Measurements from ENCODE around the gene RNLS. TPM values are rescaled to one million over a fixed set of nuclear protein-coding genes. Genes with fewer than 3 reads are reported as not detected.

Gene RNLS
- total RNA-seq, 1 experiment from 2014 or later: not detected

GRCh38 chr10:88299787-88300186, 283.3 kb downstream of the RNLS start (continued):
- no peak for TF ChIP-seq SIN3A (IDR thresholded peaks at IDR 0.05; ENCODE audit: low read depth)
- no peak for TF ChIP-seq EGR1 (IDR thresholded peaks at IDR 0.05; ENCODE audit: low read depth)
- no peak for TF ChIP-seq EZH2 (IDR thresholded peaks at IDR 0.05)
- TF ChIP-seq, protein P1, sequence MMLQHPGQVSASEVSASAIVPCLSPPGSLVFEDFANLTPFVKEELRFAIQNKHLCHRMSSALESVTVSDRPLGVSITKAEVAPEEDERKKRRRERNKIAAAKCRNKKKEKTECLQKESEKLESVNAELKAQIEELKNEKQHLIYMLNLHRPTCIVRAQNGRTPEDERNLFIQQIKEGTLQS (IDR thresholded peaks at IDR 0.05): no peak
- TF ChIP-seq SP1 (IDR thresholded peaks at IDR 0.05; ENCODE audit: low read depth): no peak

DNA sequence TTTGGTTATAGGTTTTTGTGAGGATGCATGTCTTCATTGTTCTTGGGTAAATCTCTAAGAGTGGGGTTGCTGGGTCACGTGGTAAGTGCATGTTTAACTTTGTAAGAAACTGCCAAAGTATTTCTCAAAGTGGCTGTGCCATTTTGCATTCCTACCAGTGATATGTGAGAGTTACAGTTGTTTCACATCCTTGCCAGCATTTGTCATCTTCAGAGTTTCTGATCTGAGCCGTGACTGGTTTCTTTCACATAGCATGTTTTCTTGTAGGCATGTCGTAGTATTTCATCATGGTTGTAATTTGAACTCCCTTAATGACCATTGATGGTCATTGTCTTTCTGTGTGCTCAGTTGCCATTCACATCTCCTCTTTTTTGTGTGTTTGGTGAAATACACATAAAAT, 286.0 kb downstream of the RNLS start:
- CTCF ChIA-PET: no interaction called here
- ATAC-seq (no peak), DNase-seq (ENCODE audit: low read depth, low spot score) (no peak)
- Histone ChIP-seq H3K9me2 (ENCODE audit: insufficient read depth) (no peaks in the 10 kb centered on the region), H4K20me1 (ENCODE audit: insufficient read depth) (no peaks in the 10 kb centered on the region), H3K4me1 (ENCODE audit: control insufficient read depth in 1 of 2, insufficient read depth in 2 of 2, low read length in 2 of 2) (no peaks in the 10 kb centered on the region), H3K27ac (ENCODE audit: low read depth, low read length) (no peak overlapping the region), H3K79me2 (ENCODE audit: insufficient read depth, low read length) (no peaks in the 10 kb centered on the region), H3K9ac (ENCODE audit: low read length) (no peak overlapping the region), H3K27me3 (ENCODE audit: insufficient read depth, low read length) (no peaks in the 10 kb centered on the region), H3K9me3 (ENCODE audit: control insufficient read depth in 1 of 2, insufficient read depth in 1 of 2, low read depth in 1 of 2, low read length in 2 of 2) (no peaks in the 10 kb centered on the region), H3K4me2 (ENCODE audit: low read length) (no peak overlapping the region), H3K4me3 (replicated peaks in 1 of 2; ENCODE audit: low read depth in 1 of 2, low read length in 2 of 2) (no peak overlapping the region), H2AFZ (ENCODE audit: low read depth, low read length, poor library complexity, severe bottlenecking) (no peak overlapping the region), H3K36me3 (ENCODE audit: control insufficient read depth in 1 of 2, insufficient read depth in 2 of 2, low read length in 2 of 2) (no peaks in the 10 kb centered on the region)
- intact Hi-C loops (cut with micrococcal nuclease): no loop called here
- TF ChIP-seq CEBPB (IDR thresholded peaks at IDR 0.05; ENCODE audit: low read depth) (0 out of 2 replicates have a peak, but pooled peaks have one; percentile 24), ELF1 (IDR thresholded peaks at IDR 0.05; ENCODE audit: borderline replicate concordance, low read depth) (no peak)
- BruUV-seq (replicated peaks): no TSS peak
- RAD21 ChIA-PET (ENCODE audit: low non-redundant PET in 1 of 2, low total read pairs in 2 of 2, uncharacterized antibody in 2 of 2, unreplicated experiment in 2 of 2): no interaction called here
- POLR2A ChIA-PET: no interaction called here

- Histone ChIP-seq H2AFZ (ENCODE audit: low read depth, low read length, poor library complexity, severe bottlenecking) (no peak overlapping the region), H3K9ac (ENCODE audit: low read length) (no peak overlapping the region), H3K79me2 (ENCODE audit: insufficient read depth, low read length) (no peaks in the 10 kb centered on the region), H3K9me3 (ENCODE audit: control insufficient read depth in 1 of 2, insufficient read depth in 1 of 2, low read depth in 1 of 2, low read length in 2 of 2) (no peaks in the 10 kb centered on the region), H3K4me3 (replicated peaks in 1 of 2; ENCODE audit: low read depth in 1 of 2, low read length in 2 of 2) (no peak overlapping the region), H3K9me2 (ENCODE audit: insufficient read depth) (no peaks in the 10 kb centered on the region), H4K20me1 (ENCODE audit: insufficient read depth) (no peaks in the 10 kb centered on the region), H3K4me1 (ENCODE audit: control insufficient read depth in 1 of 2, insufficient read depth in 2 of 2, low read length in 2 of 2) (no peaks in the 10 kb centered on the region), H3K4me2 (ENCODE audit: low read length) (no peak overlapping the region), H3K36me3 (ENCODE audit: control insufficient read depth in 1 of 2, insufficient read depth in 2 of 2, low read length in 2 of 2) (no peaks in the 10 kb centered on the region), H3K27me3 (ENCODE audit: insufficient read depth, low read length) (no peaks in the 10 kb centered on the region), H3K27ac (ENCODE audit: low read depth, low read length) (no peak overlapping the region)
- ATAC-seq (no peak), DNase-seq (ENCODE audit: low read depth, low spot score) (no peak)
- CTCF ChIA-PET: no interaction called here
- POLR2A ChIA-PET: no interaction called here
- intact Hi-C loops (cut with micrococcal nuclease): no loop called here
- no TSS peak for BruUV-seq (replicated peaks)
- TF ChIP-seq EZH2phosphoT487 (IDR thresholded peaks at IDR 0.05; ENCODE audit: borderline replicate concordance): no peak
- no peak for TF ChIP-seq SRF (IDR thresholded peaks at IDR 0.05; ENCODE audit: low read depth)
- TF ChIP-seq ZBTB33 (IDR thresholded peaks at IDR 0.05; ENCODE audit: extremely low read depth, insufficient replicate concordance, low read length): no peak
- TF ChIP-seq RAD21 (IDR thresholded peaks at IDR 0.05; ENCODE audit: low read depth): no peak
- no peak for TF ChIP-seq EZH2 (IDR thresholded peaks at IDR 0.05)
- no peak for TF ChIP-seq CTCF (IDR thresholded peaks at IDR 0.05 in 2 of 3, conservative IDR thresholded peaks at IDR 0.05 in 1 of 3; ENCODE audit: borderline replicate concordance in 1 of 3, insufficient read depth in 1 of 3, low read depth in 2 of 3, low read length in 2 of 3)
- no peak for TF ChIP-seq ZNF274 (IDR thresholded peaks at IDR 0.05; ENCODE audit: low read depth, low read length)
- RAD21 ChIA-PET (ENCODE audit: low non-redundant PET in 1 of 2, low total read pairs in 2 of 2, uncharacterized antibody in 2 of 2, unreplicated experiment in 2 of 2): no interaction called here
Measured at GRCh38 chr10:88293651-88294230, 289.4 kb downstream of the RNLS start.

Data from HCT116 (cell line).